ENCODE measurements around the gene FHOD3. TPM values are rescaled to one million over a fixed set of nuclear protein-coding genes. Genes with fewer than 3 reads are reported as not detected.

The FHOD3 gene
- total RNA-seq = 10 to 100 TPM; 24.1 to 51.4 (median 33.8) TPM

DNA sequence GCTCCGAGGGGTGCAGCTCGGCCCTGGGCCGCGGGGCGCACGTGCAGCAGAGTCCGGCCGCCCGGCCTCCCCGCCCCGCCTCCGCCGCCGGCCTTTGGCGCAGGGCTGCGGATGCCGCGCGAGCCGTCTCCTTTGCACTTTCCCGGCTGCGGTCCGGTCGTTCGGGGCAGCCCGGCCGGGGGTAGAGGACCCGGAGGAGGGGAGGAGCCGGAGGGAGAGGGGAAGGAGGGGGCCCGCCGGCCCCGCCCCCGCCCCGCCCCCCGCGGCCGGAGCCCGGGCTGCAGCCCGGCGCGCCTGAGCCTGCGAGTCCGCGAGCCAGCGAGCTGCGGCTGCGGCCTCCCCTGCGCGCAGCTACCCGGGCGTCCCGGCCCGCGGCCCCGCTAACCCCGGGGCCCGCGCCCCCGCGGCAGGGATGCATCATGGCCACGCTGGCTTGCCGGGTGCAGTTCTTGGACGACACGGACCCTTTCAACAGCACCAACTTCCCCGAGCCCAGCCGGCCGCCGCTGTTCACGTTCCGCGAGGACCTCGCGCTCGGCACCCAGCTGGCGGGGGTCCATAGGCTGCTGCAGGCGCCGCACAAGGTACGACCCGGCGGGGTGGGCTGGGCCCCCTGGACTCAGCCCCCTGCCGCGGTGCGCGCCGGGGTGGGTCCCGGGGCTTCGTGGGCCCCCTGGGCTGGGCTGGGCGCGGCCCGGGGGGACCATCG is at the start of gene FHOD3:
TSS of gene FHOD3 (plus strand) at position 297 of the 709 bp plus-strand sequence. CDS start at position 420, 123 bp downstream.
- TF ChIP-seq, protein P1, sequence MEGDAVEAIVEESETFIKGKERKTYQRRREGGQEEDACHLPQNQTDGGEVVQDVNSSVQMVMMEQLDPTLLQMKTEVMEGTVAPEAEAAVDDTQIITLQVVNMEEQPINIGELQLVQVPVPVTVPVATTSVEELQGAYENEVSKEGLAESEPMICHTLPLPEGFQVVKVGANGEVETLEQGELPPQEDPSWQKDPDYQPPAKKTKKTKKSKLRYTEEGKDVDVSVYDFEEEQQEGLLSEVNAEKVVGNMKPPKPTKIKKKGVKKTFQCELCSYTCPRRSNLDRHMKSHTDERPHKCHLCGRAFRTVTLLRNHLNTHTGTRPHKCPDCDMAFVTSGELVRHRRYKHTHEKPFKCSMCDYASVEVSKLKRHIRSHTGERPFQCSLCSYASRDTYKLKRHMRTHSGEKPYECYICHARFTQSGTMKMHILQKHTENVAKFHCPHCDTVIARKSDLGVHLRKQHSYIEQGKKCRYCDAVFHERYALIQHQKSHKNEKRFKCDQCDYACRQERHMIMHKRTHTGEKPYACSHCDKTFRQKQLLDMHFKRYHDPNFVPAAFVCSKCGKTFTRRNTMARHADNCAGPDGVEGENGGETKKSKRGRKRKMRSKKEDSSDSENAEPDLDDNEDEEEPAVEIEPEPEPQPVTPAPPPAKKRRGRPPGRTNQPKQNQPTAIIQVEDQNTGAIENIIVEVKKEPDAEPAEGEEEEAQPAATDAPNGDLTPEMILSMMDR (IDR thresholded peaks at IDR 0.05) = peak in 1 of 3 experiments; percentile 2
- TF ChIP-seq EP300 (IDR thresholded peaks at IDR 0.05) (no peak), POLR2A (IDR thresholded peaks at IDR 0.05; ENCODE audit: low read depth) (no peak), POLR2AphosphoS5 (IDR thresholded peaks at IDR 0.05) (no peak)

DNA sequence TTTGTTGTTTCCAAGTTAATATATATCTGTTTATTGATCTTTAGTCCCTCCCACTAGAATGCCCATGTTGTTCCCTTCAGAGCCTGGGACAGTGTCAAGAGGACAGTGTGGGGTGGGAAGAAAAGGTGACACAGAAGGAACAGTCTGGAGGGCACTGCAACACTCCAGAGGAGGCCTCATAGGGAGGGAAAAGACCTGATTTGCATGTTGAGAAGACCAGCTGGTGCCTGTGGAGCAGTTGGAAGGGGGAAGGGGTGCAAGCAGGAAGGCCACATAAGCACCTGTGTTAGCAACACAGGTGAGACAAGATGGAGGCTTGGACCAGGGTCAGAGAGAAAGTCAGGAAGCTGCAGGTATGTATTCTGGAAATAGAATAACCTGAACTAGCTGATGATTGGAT is 48.1 kb upstream of the FHOD3 start:
- H3K9me3 ChIP-seq = peaks cover 0 to 12% (median 9%) of the 10 kb centered on the region in 4 donors
- H3K4me1 ChIP-seq = no peaks in the 10 kb centered on the region
- H3K4me3 ChIP-seq = no peak overlapping the region
- H3K36me3 ChIP-seq = no peaks in the 10 kb centered on the region
- TF ChIP-seq EP300 (IDR thresholded peaks at IDR 0.05) = no peak
- no peak for TF ChIP-seq POLR2A (IDR thresholded peaks at IDR 0.05; ENCODE audit: low read depth)
- TF ChIP-seq, protein P1 (IDR thresholded peaks at IDR 0.05) = no peak
- TF ChIP-seq POLR2AphosphoS5 (IDR thresholded peaks at IDR 0.05) = no peak
- no peaks in the 10 kb centered on the region for H3K27me3 ChIP-seq
- peak; percentile 64 for DNase-seq (ENCODE audit: extremely low spot score)
- H3K27ac ChIP-seq (replicated peaks in 1 of 4) = no peak overlapping the region
- intact Hi-C loops (cut with DNase I) = no loop called here

More for the DNA sequence above, at the start of gene FHOD3:
- Histone ChIP-seq H3K9me3 (no peaks in the 10 kb centered on the region), H3K4me3 (peak within 1 kb of the TSS; percentile 70 to 84 (median 80)), H3K4me1 (peaks cover 13 to 37% (median 27%) of the 10 kb centered on the region in 4 donors), H3K36me3 (no peaks in the 10 kb centered on the region), H3K27ac (replicated peaks in 1 of 4) (peak within 1 kb of the TSS; percentile 78 to 87 (median 82)), H3K27me3 (peaks cover 0 to 10% (median 5%) of the 10 kb centered on the region in 4 donors)
- no CpG with 5 or more reads among the region's 91 CpGs for WGBS
- intact Hi-C loops (cut with DNase I) = loop anchor here (5.0 to 10.0 kb wide), 3 partner anchors 117 to 460 kb away; no protein-coding TSS in a partner anchor
- DNase-seq (ENCODE audit: extremely low spot score) = peak; percentile 91

DNA sequence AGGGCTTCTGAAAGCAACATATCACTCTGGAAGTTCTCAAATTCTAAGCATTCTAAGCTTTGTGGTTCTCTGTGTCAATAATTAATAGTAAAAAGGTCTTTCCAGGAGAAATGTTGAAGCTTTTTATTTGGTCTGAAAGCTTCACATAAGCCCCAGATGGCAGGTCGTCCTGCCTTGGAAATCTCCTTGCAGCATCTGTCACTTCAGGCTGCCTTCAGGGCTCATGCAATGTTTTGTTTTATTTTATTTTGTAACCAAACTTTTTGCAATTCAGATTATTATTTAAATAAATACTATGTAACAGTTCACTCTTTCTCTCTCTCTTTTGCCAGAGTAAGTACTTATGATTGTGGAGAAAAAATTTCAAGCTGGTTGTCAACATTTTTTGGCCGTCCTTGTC is 46.7 kb upstream of the FHOD3 start:
- Histone ChIP-seq H3K9me3 (peaks cover 0 to 9% (median 5%) of the 10 kb centered on the region in 4 donors), H3K27me3 (no peaks in the 10 kb centered on the region), H3K36me3 (no peaks in the 10 kb centered on the region), H3K4me3 (no peak overlapping the region), H3K4me1 (no peaks in the 10 kb centered on the region), H3K27ac (replicated peaks in 1 of 4) (no peak overlapping the region)
- 77% methylated on average over 2 of the region's 2 CpGs for WGBS
- no peak for DNase-seq (ENCODE audit: extremely low spot score)
- TF ChIP-seq EP300 (IDR thresholded peaks at IDR 0.05) (no peak), POLR2A (IDR thresholded peaks at IDR 0.05; ENCODE audit: low read depth) (no peak), POLR2AphosphoS5 (IDR thresholded peaks at IDR 0.05) (no peak)
- TF ChIP-seq, protein P1 (IDR thresholded peaks at IDR 0.05) = no peak
- intact Hi-C loops (cut with DNase I) = no loop called here

DNA sequence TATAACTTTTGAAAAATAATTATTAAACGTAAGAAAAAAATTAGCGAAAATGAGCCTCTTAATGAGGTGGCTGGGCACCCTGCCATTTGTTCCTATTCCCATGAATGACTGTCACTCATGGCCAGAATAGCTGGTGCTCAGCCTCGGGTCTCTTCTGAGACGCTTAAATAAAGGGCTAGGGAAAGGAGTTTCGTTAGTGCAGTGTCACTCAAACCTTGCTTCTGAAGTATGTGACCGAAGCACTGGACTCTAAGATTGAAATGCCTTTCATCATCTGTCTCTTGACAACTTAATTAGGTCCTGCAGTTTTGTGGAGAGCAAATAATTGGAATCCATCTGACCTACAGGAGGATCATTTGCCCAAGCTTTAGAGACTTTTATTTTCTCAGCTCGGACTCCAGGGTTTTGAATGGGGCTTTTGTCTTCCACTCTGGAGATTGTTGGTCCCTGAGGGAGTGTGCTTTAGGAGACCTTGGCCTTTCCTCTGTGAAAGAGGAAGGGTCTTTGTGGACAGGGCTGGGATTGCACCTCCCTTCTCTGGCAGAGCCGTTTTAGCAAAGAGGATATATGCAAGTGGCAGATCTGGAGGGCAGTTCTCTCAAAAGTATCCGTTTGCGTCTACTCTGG is 42.3 kb upstream of the FHOD3 start:
- Histone ChIP-seq H3K4me1 (no peaks in the 10 kb centered on the region), H3K36me3 (no peaks in the 10 kb centered on the region), H3K27ac (replicated peaks in 1 of 4) (no peak overlapping the region), H3K27me3 (no peaks in the 10 kb centered on the region), H3K9me3 (no peaks in the 10 kb centered on the region), H3K4me3 (no peak overlapping the region)
- no peak for TF ChIP-seq POLR2A (IDR thresholded peaks at IDR 0.05; ENCODE audit: low read depth)
- TF ChIP-seq, protein P1 (IDR thresholded peaks at IDR 0.05) = no peak
- no peak for TF ChIP-seq EP300 (IDR thresholded peaks at IDR 0.05)
- TF ChIP-seq POLR2AphosphoS5 (IDR thresholded peaks at IDR 0.05) = no peak
- intact Hi-C loops (cut with DNase I) = no loop called here
- WGBS = 77% methylated on average over 10 of the region's 10 CpGs
- DNase-seq (ENCODE audit: extremely low spot score) = peak; percentile 70

Data from esophagus muscularis mucosa (tissue), 4 donors.